ENCODE data around the gene CPA1.

GRCh38 chr7:130430115-130430514, 49.8 kb downstream of the CPA1 start:
- TF ChIP-seq CTCF (IDR thresholded peaks at IDR 0.05) (no peak), POLR2A (IDR thresholded peaks at IDR 0.05) (no peak)
